PFSK-1 (cell line): ENCODE data around the gene SPATA17.

Experiments
- FOXP2 ChIP-seq: optimal IDR thresholded peaks from 2 replicates; pipeline ENCODE3; 2011; ENCODE audit warnings: borderline replicate concordance, control low read depth, inconsistent platforms; ENCODE audit not compliant: insufficient read depth; ENCODE audit errors: extremely low read length, extremely low read depth
- POLR2AphosphoS5 ChIP-seq: IDR thresholded peaks from 2 replicates; pipeline ENCODE4 v1.6.1; 2012; ENCODE audit warnings: low read depth, mild to moderate bottlenecking, control low read depth, low read length, moderate library complexity
- SIN3A ChIP-seq: IDR thresholded peaks from 2 replicates; pipeline ENCODE4 v1.6.1; 2012; ENCODE audit warnings: mild to moderate bottlenecking, low read length, moderate library complexity, borderline replicate concordance; ENCODE audit not compliant: insufficient read depth
- TAF1 ChIP-seq: IDR thresholded peaks from 2 replicates; pipeline ENCODE4 v1.6.1; 2012; ENCODE audit warnings: low read length, control low read depth, borderline replicate concordance; ENCODE audit not compliant: insufficient read depth
- TF ChIP-seq, protein P1 (sequence below), 2 experiments: IDR thresholded peaks; 2 replicates each; pipeline versions ENCODE4 v1.6.1 to v1.8.0; 2011 to 2012; ENCODE audit warnings: low read depth in 2 of 2, low read length in 2 of 2, control low read depth in 1 of 2, inconsistent platforms in 1 of 2, mild to moderate bottlenecking in 1 of 2, moderate library complexity in 1 of 2; ENCODE audit not compliant: insufficient read depth in 1 of 2

The SPATA17 gene

DNA sequence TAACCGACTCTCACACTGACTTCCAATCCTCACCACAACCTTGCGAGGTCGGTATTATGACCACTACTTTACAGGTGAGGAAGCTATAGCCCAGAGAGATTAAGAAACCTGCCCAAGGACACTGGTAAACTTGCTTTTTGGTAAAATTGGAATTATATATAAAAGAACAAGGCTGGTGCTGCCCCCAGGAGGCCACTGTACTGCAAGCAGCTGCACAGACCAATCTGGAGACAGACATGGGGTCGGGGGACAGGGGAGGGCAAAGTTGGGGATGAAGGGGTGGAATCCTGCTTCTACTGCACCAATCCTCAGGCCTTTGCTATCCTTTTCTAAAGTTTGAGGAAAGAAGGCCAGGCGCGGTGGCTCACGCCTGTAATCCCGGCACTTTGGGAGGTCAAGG lies 280.8 kb downstream of the SPATA17 start:
- no peak for TF ChIP-seq FOXP2

DNA sequence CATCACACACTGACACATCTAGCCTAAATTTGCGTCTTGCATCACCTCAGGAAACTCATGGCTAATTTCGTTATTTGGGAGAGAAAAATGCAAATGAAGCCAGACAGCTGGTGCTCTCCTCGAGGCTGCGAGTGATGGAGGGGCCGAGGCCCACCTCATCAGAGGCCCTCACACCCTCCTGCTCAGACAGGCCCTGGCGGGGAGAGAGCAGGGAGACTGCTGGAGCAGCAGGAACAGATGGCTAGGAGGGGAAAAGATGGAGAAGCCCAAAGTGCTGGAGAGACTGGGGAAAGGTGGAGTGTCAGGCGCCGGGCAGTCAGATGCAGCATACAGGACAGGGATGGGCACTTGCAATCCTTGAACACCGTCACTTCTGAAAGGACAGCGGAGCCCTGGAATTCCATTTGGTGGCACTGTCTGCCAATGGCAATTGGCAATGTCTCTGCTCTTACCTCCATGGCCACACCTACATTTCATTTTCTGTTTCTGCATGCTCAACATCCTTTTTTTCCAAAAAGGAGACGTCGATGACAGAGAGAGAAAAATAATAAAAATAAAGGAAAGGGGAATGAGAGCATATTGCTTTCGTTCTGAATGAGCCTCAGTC lies 286.2 kb downstream of the SPATA17 start:
- no peak for TF ChIP-seq FOXP2
- TF ChIP-seq POLR2AphosphoS5 = no peak
- TF ChIP-seq TAF1 = no peak
- no peak for TF ChIP-seq SIN3A
- TF ChIP-seq, protein P1, sequence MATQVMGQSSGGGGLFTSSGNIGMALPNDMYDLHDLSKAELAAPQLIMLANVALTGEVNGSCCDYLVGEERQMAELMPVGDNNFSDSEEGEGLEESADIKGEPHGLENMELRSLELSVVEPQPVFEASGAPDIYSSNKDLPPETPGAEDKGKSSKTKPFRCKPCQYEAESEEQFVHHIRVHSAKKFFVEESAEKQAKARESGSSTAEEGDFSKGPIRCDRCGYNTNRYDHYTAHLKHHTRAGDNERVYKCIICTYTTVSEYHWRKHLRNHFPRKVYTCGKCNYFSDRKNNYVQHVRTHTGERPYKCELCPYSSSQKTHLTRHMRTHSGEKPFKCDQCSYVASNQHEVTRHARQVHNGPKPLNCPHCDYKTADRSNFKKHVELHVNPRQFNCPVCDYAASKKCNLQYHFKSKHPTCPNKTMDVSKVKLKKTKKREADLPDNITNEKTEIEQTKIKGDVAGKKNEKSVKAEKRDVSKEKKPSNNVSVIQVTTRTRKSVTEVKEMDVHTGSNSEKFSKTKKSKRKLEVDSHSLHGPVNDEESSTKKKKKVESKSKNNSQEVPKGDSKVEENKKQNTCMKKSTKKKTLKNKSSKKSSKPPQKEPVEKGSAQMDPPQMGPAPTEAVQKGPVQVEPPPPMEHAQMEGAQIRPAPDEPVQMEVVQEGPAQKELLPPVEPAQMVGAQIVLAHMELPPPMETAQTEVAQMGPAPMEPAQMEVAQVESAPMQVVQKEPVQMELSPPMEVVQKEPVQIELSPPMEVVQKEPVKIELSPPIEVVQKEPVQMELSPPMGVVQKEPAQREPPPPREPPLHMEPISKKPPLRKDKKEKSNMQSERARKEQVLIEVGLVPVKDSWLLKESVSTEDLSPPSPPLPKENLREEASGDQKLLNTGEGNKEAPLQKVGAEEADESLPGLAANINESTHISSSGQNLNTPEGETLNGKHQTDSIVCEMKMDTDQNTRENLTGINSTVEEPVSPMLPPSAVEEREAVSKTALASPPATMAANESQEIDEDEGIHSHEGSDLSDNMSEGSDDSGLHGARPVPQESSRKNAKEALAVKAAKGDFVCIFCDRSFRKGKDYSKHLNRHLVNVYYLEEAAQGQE (IDR thresholded peaks at IDR 0.05; ENCODE audit: insufficient read depth in 1 of 2, low read depth in 2 of 2, low read length in 2 of 2) = no peak

DNA sequence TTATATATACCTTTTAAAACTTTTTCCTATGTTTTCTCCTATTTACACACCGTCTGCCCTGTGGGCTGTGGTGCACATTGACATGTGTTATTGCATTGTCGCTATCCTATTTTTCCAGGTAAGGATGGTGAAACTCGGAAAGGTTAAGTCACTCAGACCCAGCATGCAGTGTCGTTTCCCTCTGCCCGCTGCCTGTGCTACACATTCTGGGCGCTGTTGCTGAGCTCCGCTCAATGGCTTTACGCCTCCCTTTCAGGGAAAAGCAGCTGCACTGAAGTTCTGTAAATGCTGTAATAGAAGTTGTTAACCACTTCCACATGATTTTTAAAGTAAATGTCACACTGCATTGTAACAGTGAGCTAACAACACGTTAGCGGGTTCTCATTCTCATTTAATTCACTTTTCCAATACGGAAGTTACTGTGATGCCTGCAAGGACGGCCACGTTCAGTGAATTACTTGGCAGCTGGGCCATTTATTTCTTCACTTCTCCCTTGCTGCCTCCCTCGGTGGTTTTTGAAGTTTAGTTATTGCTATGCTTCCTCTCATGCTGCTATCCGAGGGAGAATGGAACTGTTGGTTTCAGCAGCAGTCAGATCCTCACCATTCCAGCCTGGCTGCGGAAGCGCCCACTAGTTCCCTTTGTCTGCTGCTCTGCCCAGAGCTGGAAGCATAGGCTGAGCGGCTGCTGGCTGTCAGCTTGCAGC lies 288.7 kb downstream of the SPATA17 start:
- TF ChIP-seq POLR2AphosphoS5 (no peak), FOXP2 (no peak), SIN3A (no peak)
